B cell (primary cell): ENCODE measurements around the gene BCL2. TPM values are rescaled to one million over a fixed set of nuclear protein-coding genes. Genes with fewer than 3 reads are reported as not detected.
A peak's percentile ranks its signal among the peaks of the same experiment; 100 is the strongest.

Source experiments
- ATAC-seq: fragments of 200-7000 bp; cut with Tn5 transposase; one replicate; pipeline ENCODE4 v1.10.0; 2021; ENCODE audit warnings: low read depth, mild to moderate bottlenecking, moderate number of reproducible peaks, moderate library complexity
- CTCF ChIA-PET: fragments of 350-600 bp; sonication (Branson Sonifier 250); formaldehyde crosslinking; loops from one replicate; lab custom pipeline; 2021; ENCODE audit warnings: antibody characterized with exemption, inconsistent platforms; lab: Charles Lee
- POLR2A ChIA-PET: fragments of 350-600 bp; sonication (Branson Sonifier 250); formaldehyde crosslinking; loops from one replicate; lab custom pipeline; 2021; ENCODE audit warnings: antibody characterized with exemption; lab: Charles Lee
- DNase-seq: peaks from one replicate; pipeline ENCODE4 v3.0.0; 2013
- H2AFZ ChIP-seq: 2 replicates; pipeline ENCODE4 v1.6.1; 2012; ENCODE audit warnings: mild to moderate bottlenecking, low read depth, low read length; ENCODE audit not compliant: insufficient read depth, poor library complexity, severe bottlenecking
- H3K27ac ChIP-seq, 2 donors: 1 replicate in 1 of 2; 2 replicates in 1 of 2; pipeline ENCODE4 v1.5.1; 2012 to 2013; ENCODE audit warnings: low read length in 2 of 2, mild to moderate bottlenecking in 2 of 2, moderate library complexity in 1 of 2
- H3K27me3 ChIP-seq, 4 experiments: fragments of 200-600 bp in 1 of 4; sonication (generic) in 1 of 4; replicated peaks in 1 of 4; 1 replicate in 2 of 4; 2 replicates in 2 of 4; pipeline versions ENCODE4 v1.6.1 to v1.7.0; 2013 to 2016; ENCODE audit warnings: low read length in 3 of 4, mild to moderate bottlenecking in 2 of 4, mixed read lengths in 1 of 4, moderate library complexity in 1 of 4; ENCODE audit not compliant: insufficient read depth in 4 of 4, control insufficient read depth in 3 of 4; ENCODE audit errors: control extremely low read depth in 1 of 4
- H3K36me3 ChIP-seq, 2 experiments: replicated peaks in 1 of 2; 1 replicate in 1 of 2; 2 replicates in 1 of 2; pipeline versions ENCODE4 v1.6.1 to v1.7.1; 2013; ENCODE audit warnings: low read length in 1 of 2; ENCODE audit not compliant: insufficient read depth in 2 of 2, control insufficient read depth in 1 of 2; ENCODE audit errors: control extremely low read depth in 1 of 2, extremely low read depth in 1 of 2
- H3K4me1 ChIP-seq, 2 donors: fragments of 200-600 bp in 1 of 2; sonication (generic) in 1 of 2; 1 replicate in 1 of 2; 2 replicates in 1 of 2; pipeline versions ENCODE4 v1.5.1 to v1.6.1; 2013 to 2017; ENCODE audit warnings: low read length in 2 of 2; ENCODE audit not compliant: control insufficient read depth in 2 of 2, insufficient read depth in 2 of 2
- H3K4me2 ChIP-seq: replicated peaks from 2 replicates; pipeline ENCODE3; 2012; ENCODE audit warnings: mild to moderate bottlenecking, low read depth, low read length; ENCODE audit not compliant: poor library complexity, severe bottlenecking
- H3K4me3 ChIP-seq, 5 experiments: fragments of 200-600 bp in 1 of 5; sonication (generic) in 1 of 5; 1 replicate in 3 of 5; 2 replicates in 2 of 5; pipeline versions ENCODE4 v1.5.1 to v1.7.0; 2011 to 2016; ENCODE audit warnings: low read length in 4 of 5, mild to moderate bottlenecking in 4 of 5, low read depth in 2 of 5, control low read depth in 1 of 5, moderate library complexity in 1 of 5; ENCODE audit not compliant: insufficient read depth in 1 of 5; ENCODE audit errors: control extremely low read depth in 1 of 5, extremely low read depth in 1 of 5
- H3K79me2 ChIP-seq: fragments of 200-600 bp; sonication (generic); one replicate; pipeline ENCODE4 v1.6.0; 2016; ENCODE audit warnings: low read length; ENCODE audit not compliant: control insufficient read depth, insufficient read depth
- H3K9ac ChIP-seq: fragments of 200-600 bp; sonication (generic); 2 replicates; pipeline ENCODE4 v1.6.1; 2017; ENCODE audit warnings: mild to moderate bottlenecking, low read length, moderate library complexity
- H3K9me3 ChIP-seq, 3 donors: one replicate each; pipeline versions ENCODE4 v1.6.1 to v1.7.1; 2013; ENCODE audit warnings: low read length in 2 of 3; ENCODE audit not compliant: control insufficient read depth in 2 of 3, insufficient read depth in 1 of 3; ENCODE audit errors: control extremely low read depth in 1 of 3
- H4K20me1 ChIP-seq: 2 replicates; pipeline ENCODE4 v1.6.0; 2012; ENCODE audit warnings: mild to moderate bottlenecking, low read length; ENCODE audit not compliant: insufficient read depth, control insufficient read depth, poor library complexity, severe bottlenecking
- H3K27ac Mint-ChIP-seq: one replicate; pipeline ENCODE4 v1.8.0; 2021; ENCODE audit warnings: mixed read lengths
- H3K27me3 Mint-ChIP-seq: one replicate; pipeline ENCODE4 v1.8.0; 2021; ENCODE audit warnings: mixed read lengths
- H3K4me1 Mint-ChIP-seq: one replicate; pipeline ENCODE4 v1.8.0; 2021; ENCODE audit warnings: mixed read lengths
- H3K4me3 Mint-ChIP-seq: one replicate; pipeline ENCODE4 v1.8.0; 2021; ENCODE audit warnings: mixed read lengths
- H3K9me3 Mint-ChIP-seq: one replicate; pipeline ENCODE4 v1.8.0; 2022; ENCODE audit warnings: mixed read lengths; ENCODE audit not compliant: insufficient read depth
- CTCF ChIP-seq: fragments of 200-600 bp; IDR thresholded peaks from one replicate; pipeline ENCODE4 v1.8.0; 2022; ENCODE audit warnings: antibody characterized with exemption, mild to moderate bottlenecking
- EZH2 ChIP-seq: IDR thresholded peaks from 2 replicates; pipeline ENCODE4 v1.6.1; 2012; ENCODE audit warnings: borderline replicate concordance, low read depth, mild to moderate bottlenecking, moderate library complexity, low read length; ENCODE audit not compliant: insufficient read depth, poor library complexity, severe bottlenecking
- WGBS: methylation state at CpG from one replicate; pipeline ENCODE4 v1.1.5; 2013; ENCODE audit warnings: missing lambda C conversion rate; ENCODE audit not compliant: insufficient coverage; 5-methylcytosine and 5-hydroxymethylcytosine counted together
- intact Hi-C: fragments of 100-400 bp; cut with micrococcal nuclease; formaldehyde crosslinking; loops from one replicate; pipeline ENCODE4 v1.10.0; 2022
- polyA plus RNA-seq: library from polyadenylated mRNA; depleted of rRNA; stranded (reverse); fragments of >200 nt; gene quantifications from 2 replicates; pipeline ENCODE4 v1.2.3, GENCODE V29; 2012
- total RNA-seq, 2 donors: library from RNA; stranded (reverse); fragments of 120-200 nt in 1 of 2; gene quantifications; 1 replicate in 1 of 2; 2 replicates in 1 of 2; pipeline versions ENCODE4 v1.2.3 to v1.2.4, GENCODE V29; 2013 to 2022

The BCL2 gene
- total and polyA plus RNA-seq, 2 donors (not counting 1 experiment from before 2014, with no cell fraction given), result 27.6 to 144 TPM

- no peak overlapping the region for H3K4me2 ChIP-seq
- H2AFZ ChIP-seq, result no peak overlapping the region
- peaks cover 74% of the 10 kb centered on the region for H3K79me2 ChIP-seq
- H4K20me1 ChIP-seq, result peaks cover 5% of the 10 kb centered on the region
- H3K9ac ChIP-seq, result no peak overlapping the region
- TF ChIP-seq EZH2 (no peak), CTCF (no peak)
- H3K36me3 ChIP-seq, result no peaks in the 10 kb centered on the region
- ATAC-seq (no peak), DNase-seq (no peak)
- no CpG with 5 or more reads among the region's 4 CpGs for WGBS
- no peak overlapping the region for H3K27ac ChIP-seq
- no peak overlapping the region for H3K4me3 ChIP-seq
- intact Hi-C loops, result loop anchor here (2.0 kb wide), 1 partner anchor 13 kb away; no protein-coding TSS in a partner anchor
- peaks cover 33% of the 10 kb centered on the region for H3K4me1 Mint-ChIP-seq
- H3K9me3 Mint-ChIP-seq, result no peaks in the 10 kb centered on the region
- H3K27me3 Mint-ChIP-seq, result no peaks in the 10 kb centered on the region
- peak overlapping the region; percentile 39 for H3K27ac Mint-ChIP-seq
- ChIA-PET CTCF (interaction anchor here (1.0 to 2.1 kb wide), 7 partner anchors 17 to 123 kb away, joined by 3 to 8 read pairs (median 3); partner anchors contain the start of gene BCL2), POLR2A (interaction anchor here (0.5 kb wide), 1 partner anchor 80 kb away, joined by 5 read pairs; no protein-coding TSS in a partner anchor)
- H3K27me3 ChIP-seq, result no peaks in the 10 kb centered on the region
- H3K9me3 ChIP-seq, result no peaks in the 10 kb centered on the region
- no peak overlapping the region for H3K4me3 Mint-ChIP-seq
- H3K4me1 ChIP-seq, result peaks cover 48 to 60% of the 10 kb centered on the region in 2 donors
These were observed 124.0 kb downstream of the BCL2 start for GRCh38 chr18:63195326-63196159.

- Histone ChIP-seq H2AFZ (no peak overlapping the region), H3K4me2 (peak overlapping the region; percentile 7), H3K36me3 (no peaks in the 10 kb centered on the region), H3K27ac (peak overlapping the region; percentile 5 to 61), H3K4me3 (no peak overlapping the region), H3K9me3 (no peaks in the 10 kb centered on the region), H3K9ac (no peak overlapping the region), H3K4me1 (peaks cover 22 to 37% of the 10 kb centered on the region in 2 donors), H3K27me3 (no peaks in the 10 kb centered on the region), H3K79me2 (peaks cover 70% of the 10 kb centered on the region), H4K20me1 (no peaks in the 10 kb centered on the region)
- no CpG with 5 or more reads among the region's 3 CpGs for WGBS
- ChIA-PET POLR2A (no interaction called here), CTCF (interaction anchor here (1.4 kb wide), 1 partner anchor 125 kb away, joined by 4 read pairs; no protein-coding TSS in a partner anchor)
- no peaks in the 10 kb centered on the region for H3K9me3 Mint-ChIP-seq
- H3K4me3 Mint-ChIP-seq, result peak overlapping the region; percentile 21
- H3K27ac Mint-ChIP-seq, result peak overlapping the region; percentile 66
- peaks cover 46% of the 10 kb centered on the region for H3K4me1 Mint-ChIP-seq
- DNase-seq, result peak; percentile 61
- peak; percentile 45 for ATAC-seq
- TF ChIP-seq EZH2, result no peak
- TF ChIP-seq CTCF, result no peak
- no peaks in the 10 kb centered on the region for H3K27me3 Mint-ChIP-seq
- intact Hi-C loops, result loop anchor here (2.0 kb wide), 1 partner anchor 38 kb away; no protein-coding TSS in a partner anchor
These were observed 126.7 kb downstream of the BCL2 start for GRCh38 chr18:63192885-63193349.
